ENCODE data around the gene ABCA13.

GRCh38 chr7:48419401-48419800 lies 248.1 kb downstream of the ABCA13 start:
- no peak for TF ChIP-seq CTCF (conservative IDR thresholded peaks at IDR 0.05; ENCODE audit: low read depth, low read length)
- TF ChIP-seq RAD21 (IDR thresholded peaks at IDR 0.05; ENCODE audit: low read length): no peak
- TF ChIP-seq POLR2A (IDR thresholded peaks at IDR 0.05; ENCODE audit: low read depth, low read length): no peak
- TF ChIP-seq, protein P1, sequence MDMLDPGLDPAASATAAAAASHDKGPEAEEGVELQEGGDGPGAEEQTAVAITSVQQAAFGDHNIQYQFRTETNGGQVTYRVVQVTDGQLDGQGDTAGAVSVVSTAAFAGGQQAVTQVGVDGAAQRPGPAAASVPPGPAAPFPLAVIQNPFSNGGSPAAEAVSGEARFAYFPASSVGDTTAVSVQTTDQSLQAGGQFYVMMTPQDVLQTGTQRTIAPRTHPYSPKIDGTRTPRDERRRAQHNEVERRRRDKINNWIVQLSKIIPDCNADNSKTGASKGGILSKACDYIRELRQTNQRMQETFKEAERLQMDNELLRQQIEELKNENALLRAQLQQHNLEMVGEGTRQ (IDR thresholded peaks at IDR 0.05; ENCODE audit: low read depth, low read length): no peak
- TF ChIP-seq BHLHE40 (IDR thresholded peaks at IDR 0.05; ENCODE audit: low read depth, low read length): no peak
- no peak for TF ChIP-seq MXI1 (IDR thresholded peaks at IDR 0.05; ENCODE audit: borderline replicate concordance, low read depth, low read length)
- TF ChIP-seq SMC3 (IDR thresholded peaks at IDR 0.05; ENCODE audit: low read depth, low read length): no peak
- no peak for TF ChIP-seq MAFK (IDR thresholded peaks at IDR 0.05; ENCODE audit: low read depth, low read length)
- TF ChIP-seq CEBPB (IDR thresholded peaks at IDR 0.05; ENCODE audit: low read depth, low read length): no peak
- no peak for TF ChIP-seq RCOR1 (IDR thresholded peaks at IDR 0.05; ENCODE audit: insufficient replicate concordance, low read length)
- no peak for TF ChIP-seq RFX5 (IDR thresholded peaks at IDR 0.05; ENCODE audit: low read depth, low read length)
- no peak for TF ChIP-seq MAZ (IDR thresholded peaks at IDR 0.05; ENCODE audit: borderline replicate concordance, low read depth, low read length)
